ENCODE data around the gene PRKN.
"Not testable (repeated sequence)": the region's sequence is repeated elsewhere in the genome, so short reads cannot be mapped to it uniquely, and the experiment has no call there.

Gene PRKN

GRCh38 chr6:161866570-161866969 is 861.0 kb downstream of the PRKN start:
- TF ChIP-seq TSHZ2 (CRISPR knock-in tag; IDR thresholded peaks at IDR 0.05) (no peak), ISL1 (CRISPR knock-in tag; IDR thresholded peaks at IDR 0.05) (no peak), RARB (CRISPR knock-in tag; IDR thresholded peaks at IDR 0.05) (no peak), ZNF565 (CRISPR knock-in tag; conservative IDR thresholded peaks at IDR 0.05; ENCODE audit: low read depth) (no peak), TOX (CRISPR knock-in tag; IDR thresholded peaks at IDR 0.05; ENCODE audit: borderline replicate concordance) (no peak), GLIS3 (CRISPR knock-in tag; IDR thresholded peaks at IDR 0.05) (no peak), OSR1 (CRISPR knock-in tag; IDR thresholded peaks at IDR 0.05) (no peak), PATZ1 (CRISPR knock-in tag; IDR thresholded peaks at IDR 0.05; ENCODE audit: borderline replicate concordance) (no peak), ZNF70 (CRISPR knock-in tag; IDR thresholded peaks at IDR 0.05) (no peak)
- ATAC-seq = no peak

DNA sequence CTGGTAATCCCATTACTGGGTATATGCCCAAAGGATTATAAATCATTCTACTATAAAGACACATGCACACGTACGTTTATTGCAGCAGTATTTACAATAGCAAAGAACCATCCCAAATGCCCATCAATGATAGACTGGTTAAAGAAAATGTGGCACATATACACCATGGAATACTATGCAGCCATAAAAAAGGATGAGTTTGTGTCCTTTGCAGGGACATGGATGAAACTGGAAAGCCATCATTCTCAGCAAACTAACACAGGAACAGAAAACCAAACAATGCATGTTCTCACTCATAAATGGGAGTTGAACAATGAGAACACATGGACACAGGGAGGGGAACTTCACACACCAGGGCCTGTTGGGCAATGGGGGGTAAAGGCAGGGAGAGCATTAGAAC is 866.5 kb downstream of the PRKN start:
- not testable (repeated sequence) for ATAC-seq

DNA sequence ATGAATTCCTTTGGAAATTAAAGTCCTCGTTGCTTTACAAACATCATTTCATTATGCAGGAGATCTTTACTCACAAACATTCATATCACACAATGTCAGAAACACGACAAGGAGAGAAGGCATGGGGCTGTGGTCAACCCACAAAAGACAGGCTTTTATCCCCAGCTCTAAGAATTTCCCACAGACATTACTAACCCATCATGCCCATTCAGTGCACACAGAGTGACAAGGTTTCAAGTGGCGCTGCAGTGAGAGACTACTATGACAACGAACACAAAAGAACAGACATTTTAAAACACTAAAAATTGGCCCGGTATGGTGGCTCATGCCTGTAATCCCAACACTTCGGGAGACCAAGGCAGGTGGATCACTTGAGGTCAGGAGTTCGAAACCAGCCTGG is 873.9 kb downstream of the PRKN start:
- TF ChIP-seq SNAI2 (CRISPR knock-in tag; IDR thresholded peaks at IDR 0.05) = no peak
- TF ChIP-seq OSR1 (CRISPR knock-in tag; IDR thresholded peaks at IDR 0.05) = no peak
- no peak for TF ChIP-seq ZNF565 (CRISPR knock-in tag; conservative IDR thresholded peaks at IDR 0.05; ENCODE audit: low read depth)
- TF ChIP-seq, protein P1, sequence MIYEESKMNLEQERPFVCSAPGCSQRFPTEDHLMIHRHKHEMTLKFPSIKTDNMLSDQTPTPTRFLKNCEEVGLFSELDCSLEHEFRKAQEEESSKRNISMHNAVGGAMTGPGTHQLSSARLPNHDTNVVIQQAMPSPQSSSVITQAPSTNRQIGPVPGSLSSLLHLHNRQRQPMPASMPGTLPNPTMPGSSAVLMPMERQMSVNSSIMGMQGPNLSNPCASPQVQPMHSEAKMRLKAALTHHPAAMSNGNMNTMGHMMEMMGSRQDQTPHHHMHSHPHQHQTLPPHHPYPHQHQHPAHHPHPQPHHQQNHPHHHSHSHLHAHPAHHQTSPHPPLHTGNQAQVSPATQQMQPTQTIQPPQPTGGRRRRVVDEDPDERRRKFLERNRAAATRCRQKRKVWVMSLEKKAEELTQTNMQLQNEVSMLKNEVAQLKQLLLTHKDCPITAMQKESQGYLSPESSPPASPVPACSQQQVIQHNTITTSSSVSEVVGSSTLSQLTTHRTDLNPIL (CRISPR knock-in tag; IDR thresholded peaks at IDR 0.05; ENCODE audit: low read depth) = no peak
- TF ChIP-seq ARNTL (CRISPR knock-in tag; IDR thresholded peaks at IDR 0.05; ENCODE audit: borderline replicate concordance, low read depth) = no peak
- TF ChIP-seq RARB (CRISPR knock-in tag; IDR thresholded peaks at IDR 0.05) = no peak
- TF ChIP-seq BACH2 (CRISPR knock-in tag; IDR thresholded peaks at IDR 0.05; ENCODE audit: borderline replicate concordance) = no peak
- no peak for TF ChIP-seq POU6F1 (CRISPR knock-in tag; IDR thresholded peaks at IDR 0.05; ENCODE audit: borderline replicate concordance, low read depth)
- TF ChIP-seq ZNF8 (CRISPR knock-in tag; IDR thresholded peaks at IDR 0.05) = no peak
- no peak for TF ChIP-seq TOX (CRISPR knock-in tag; IDR thresholded peaks at IDR 0.05; ENCODE audit: borderline replicate concordance)
- ATAC-seq = no peak

DNA sequence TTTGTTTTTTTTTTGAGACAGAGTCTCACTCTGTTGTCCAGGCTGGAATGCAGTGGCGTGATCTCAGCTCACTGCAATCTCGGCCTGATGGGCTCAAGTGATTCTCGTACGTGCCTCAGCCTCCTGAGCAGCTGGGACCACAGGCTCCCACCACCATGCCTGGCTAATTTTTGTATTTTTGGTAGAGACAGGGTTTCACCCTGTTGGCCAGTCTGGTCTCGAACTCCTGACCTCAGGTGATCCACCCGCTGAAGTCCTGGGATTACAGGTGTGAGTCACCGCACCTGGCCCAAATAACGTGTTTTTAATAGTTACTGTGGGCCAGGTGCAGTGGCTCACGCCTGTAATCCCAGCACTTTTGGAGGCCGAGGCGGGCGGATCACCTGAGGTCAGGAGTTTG is 876.1 kb downstream of the PRKN start:
- not testable (repeated sequence) for ATAC-seq

DNA sequence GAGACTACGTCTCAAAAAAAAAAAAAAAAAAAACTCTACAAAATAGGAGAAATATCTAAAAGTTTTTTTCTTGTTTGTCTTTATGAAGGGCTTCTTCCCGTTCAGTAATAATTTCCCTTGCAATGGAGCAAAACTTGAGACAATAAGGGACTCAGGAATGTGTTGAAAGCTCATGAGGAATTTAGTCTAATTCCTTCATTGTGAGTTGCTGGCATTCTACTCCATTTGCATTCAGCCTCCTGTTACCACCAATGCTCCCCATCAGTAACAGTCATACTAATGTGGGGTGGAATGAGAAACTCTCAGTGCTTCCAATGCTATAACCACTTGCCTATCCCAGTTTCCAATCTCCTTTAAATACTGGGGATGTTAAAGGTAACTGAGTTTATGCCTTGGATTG is 877.0 kb downstream of the PRKN start:
- TF ChIP-seq ARNTL (CRISPR knock-in tag; IDR thresholded peaks at IDR 0.05; ENCODE audit: borderline replicate concordance, low read depth) (no peak), ZNF70 (CRISPR knock-in tag; IDR thresholded peaks at IDR 0.05) (no peak), BACH2 (CRISPR knock-in tag; IDR thresholded peaks at IDR 0.05; ENCODE audit: borderline replicate concordance) (no peak), ESRRG (CRISPR knock-in tag; IDR thresholded peaks at IDR 0.05) (no peak), ZC3H10 (CRISPR knock-in tag; IDR thresholded peaks at IDR 0.05) (no peak), RARB (CRISPR knock-in tag; IDR thresholded peaks at IDR 0.05) (no peak)
- ATAC-seq = no peak

- no peak for ATAC-seq
- no peak for TF ChIP-seq ESRRG (CRISPR knock-in tag; IDR thresholded peaks at IDR 0.05)
- TF ChIP-seq POU6F1 (CRISPR knock-in tag; IDR thresholded peaks at IDR 0.05; ENCODE audit: borderline replicate concordance, low read depth) = no peak
- no peak for TF ChIP-seq TSHZ2 (CRISPR knock-in tag; IDR thresholded peaks at IDR 0.05)
- no peak for TF ChIP-seq SNAI2 (CRISPR knock-in tag; IDR thresholded peaks at IDR 0.05)
- TF ChIP-seq CSDC2 (CRISPR knock-in tag; IDR thresholded peaks at IDR 0.05) = no peak
- TF ChIP-seq CSRNP3 (CRISPR knock-in tag; IDR thresholded peaks at IDR 0.05) = no peak
Measured at GRCh38 chr6:161847628-161848027, 879.9 kb downstream of the PRKN start.

Measured in SK-N-SH treated with all-trans-retinoic acid at 6 μM for 48 hours (cell line).